GM12891 (cell line): ENCODE data around the gene ZNF385B.

Source experiments
- PAX5 ChIP-seq: IDR thresholded peaks from 2 replicates; pipeline ENCODE4 v1.6.1; 2011; ENCODE audit warnings: low read length, moderate library complexity, mild to moderate bottlenecking; ENCODE audit not compliant: insufficient read depth, severe bottlenecking
- POLR2A ChIP-seq: IDR thresholded peaks from 2 replicates; pipeline ENCODE4 v1.6.1; 2011; ENCODE audit warnings: low read depth, low read length, control low read depth
- POLR2AphosphoS5 ChIP-seq: IDR thresholded peaks from 2 replicates; pipeline ENCODE4 v1.6.1; 2011; ENCODE audit warnings: low read depth, low read length, control low read depth
- POU2F2 ChIP-seq: IDR thresholded peaks from 2 replicates; pipeline ENCODE4 v1.6.1; 2011; ENCODE audit warnings: low read depth, mild to moderate bottlenecking, control low read depth, low read length, moderate library complexity
- SPI1 ChIP-seq: IDR thresholded peaks from 2 replicates; pipeline ENCODE4 v1.6.1; 2011; ENCODE audit warnings: low read depth, low read length, control low read depth
- TAF1 ChIP-seq: IDR thresholded peaks from 2 replicates; pipeline ENCODE4 v1.6.1; 2011; ENCODE audit warnings: low read depth, low read length, control low read depth

GRCh38 chr2:179703702-179704101 is 157.7 kb downstream of the ZNF385B start:
- no peak for TF ChIP-seq POLR2A
- no peak for TF ChIP-seq POLR2AphosphoS5
- no peak for TF ChIP-seq TAF1
- no peak for TF ChIP-seq SPI1
- TF ChIP-seq POU2F2, result no peak
- TF ChIP-seq PAX5, result no peak
